B cell (primary cell): Measurements from ENCODE around the gene EEF2KMT.

Experiments
- CTCF ChIP-seq: fragments of 200-600 bp; IDR thresholded peaks from one replicate; pipeline ENCODE4 v1.8.0; 2022; ENCODE audit warnings: antibody characterized with exemption, mild to moderate bottlenecking
- EZH2 ChIP-seq: IDR thresholded peaks from 2 replicates; pipeline ENCODE4 v1.6.1; 2012; ENCODE audit warnings: borderline replicate concordance, low read depth, mild to moderate bottlenecking, moderate library complexity, low read length; ENCODE audit not compliant: insufficient read depth, poor library complexity, severe bottlenecking

GRCh38 chr16:5035909-5036227 is 61.7 kb downstream of the EEF2KMT start:
- TF ChIP-seq EZH2, result no peak
- no peak for TF ChIP-seq CTCF
